HepG2 (cell line): ENCODE results near the gene ETFA. TPM values are rescaled to one million over a fixed set of nuclear protein-coding genes. Genes with fewer than 3 reads are reported as not detected.

ENCODE experiments used
- ATAC-seq: fragments of 200-7000 bp; cut with Tn5 transposase; 3 replicates; pipeline ENCODE4 v1.9.1; 2020; ENCODE audit warnings: mild to moderate bottlenecking, moderate library complexity
- BruUV-seq: library from RNA; stranded (reverse); fragments of 400-500 nt; replicated peaks from 2 replicates; lab custom pipeline; 2021; lab: Mats Ljungman, UMichigan
- CTCF ChIA-PET: fragments of 300-600 bp; formaldehyde crosslinking; extraction: SDS; loops from one replicate; lab custom pipeline; 2021; ENCODE audit warnings: low total read pairs, inconsistent platforms, low intra/inter-chr PET ratio; lab: Yijun Ruan, JAX
- POLR2A ChIA-PET: fragments of 350-600 bp; sonication (Branson Sonifier 250); formaldehyde crosslinking; loops from one replicate; lab custom pipeline; 2020; ENCODE audit warnings: antibody characterized with exemption, inconsistent platforms; lab: Yijun Ruan, JAX
- DNase-seq: peaks from one replicate; pipeline ENCODE4 v3.0.0-alpha.2; 2015; ENCODE audit warnings: low spot score
- FAIRE-seq: peaks from 3 replicates; lab custom pipeline; 2011; peaks lifted over from hg19 to GRCh38; lab: Jason Lieb, UNC
- H2AFZ ChIP-seq: one replicate; pipeline ENCODE4 v1.6.1; 2011; ENCODE audit warnings: low read length, inconsistent platforms
- H3K27ac ChIP-seq: fragments of 300-600 bp; 3 replicates; pipeline ENCODE4 v1.8.0; 2011; ENCODE audit warnings: mixed run types, mild to moderate bottlenecking, mixed read lengths, low read length, inconsistent platforms; ENCODE audit not compliant: insufficient read depth; ENCODE audit errors: extremely low read length
- H3K27me3 ChIP-seq, 2 experiments: fragments of 200-600 bp in 1 of 2; 2 replicates in 1 of 2; 3 replicates in 1 of 2; pipeline versions ENCODE4 v1.6.0 to v1.8.0; 2011; ENCODE audit warnings: low read length in 2 of 2, mild to moderate bottlenecking in 2 of 2, moderate library complexity in 2 of 2, inconsistent platforms in 1 of 2; ENCODE audit not compliant: insufficient read depth in 2 of 2, control insufficient read depth in 1 of 2
- H3K36me3 ChIP-seq, 2 experiments: fragments of 200-600 bp in 1 of 2; replicated peaks in 1 of 2; 2 replicates in 1 of 2; 3 replicates in 1 of 2; pipeline versions ENCODE4 v1.5.1 to v1.8.0; 2011; ENCODE audit warnings: low read length in 2 of 2, inconsistent platforms in 1 of 2; ENCODE audit not compliant: insufficient read depth in 2 of 2, control insufficient read depth in 1 of 2
- H3K4me1 ChIP-seq: 2 replicates; pipeline ENCODE4 v1.5.1; 2012; ENCODE audit warnings: low read length, inconsistent platforms; ENCODE audit not compliant: insufficient read depth
- H3K4me2 ChIP-seq: 2 replicates; pipeline ENCODE4 v1.6.0; 2011; ENCODE audit warnings: low read depth, low read length, inconsistent platforms
- H3K4me3 ChIP-seq, 3 experiments: fragments of 200-600 bp in 1 of 3; sonication (generic), shearing (Covaris generic) in 1 of 3; replicated peaks in 1 of 3; 2 replicates each; pipeline ENCODE4 v1.5.1; 2011 to 2016; ENCODE audit warnings: low read length in 3 of 3, inconsistent platforms in 2 of 3, low read depth in 2 of 3, mild to moderate bottlenecking in 2 of 3, control low read depth in 1 of 3, mixed read lengths in 1 of 3; ENCODE audit not compliant: insufficient read depth in 1 of 3
- H3K79me2 ChIP-seq: one replicate; pipeline ENCODE4 v1.6.1; 2011; ENCODE audit warnings: low read length, inconsistent platforms; ENCODE audit not compliant: insufficient read depth
- H3K9ac ChIP-seq: 2 replicates; pipeline ENCODE4 v1.6.0; 2011; ENCODE audit warnings: mild to moderate bottlenecking, low read depth, low read length, inconsistent platforms; ENCODE audit not compliant: insufficient read depth
- H3K9me3 ChIP-seq: 2 replicates; pipeline ENCODE4 v1.5.1; 2012; ENCODE audit warnings: mild to moderate bottlenecking, low read length
- H4K20me1 ChIP-seq: 2 replicates; pipeline ENCODE4 v1.6.0; 2011; ENCODE audit warnings: inconsistent platforms, mild to moderate bottlenecking, low read length, moderate library complexity; ENCODE audit not compliant: insufficient read depth
- PHF5A ChIP-seq: IDR thresholded peaks from one replicate; pipeline ENCODE4 v1.6.1; 2018; ENCODE audit warnings: low read depth, missing genetic modification reagents; ENCODE audit not compliant: unreplicated experiment
- WGBS: methylation state at CpG from one replicate; pipeline ENCODE4 v1.1.6; 2017; ENCODE audit warnings: low lambda C conversion rate; 5-methylcytosine and 5-hydroxymethylcytosine counted together
- in situ Hi-C: cut with HindIII; loops from 2 replicates; pipeline ENCODE4 v1.10.0; 2017; ENCODE audit warnings: low pct_unique_long_range_greater_than_20kb; ENCODE audit not compliant: extremely low pct_ligation_motif_present
- intact Hi-C: fragments of 100-400 bp; cut with micrococcal nuclease; formaldehyde crosslinking; loops from one replicate; pipeline ENCODE4 v1.10.0; 2022; ENCODE audit not compliant: unreplicated experiment
- polyA plus RNA-seq, 8 experiments: library from polyadenylated mRNA; depleted of rRNA in 3 of 8; stranded (reverse) in 7 of 8; unstranded in 1 of 8; fragments of >200 nt; fragmentation: Illumina TruSeq in 4 of 8; extraction: Trizol in 4 of 8; gene quantifications; 2 replicates each; pipeline versions ENCODE4 v1.2.1 to v1.2.3, GENCODE V29; 2011 to 2016; ENCODE audit warnings: low read depth in 4 of 8, missing spikeins in 1 of 8, mixed read lengths in 1 of 8; ENCODE audit not compliant: insufficient read depth in 1 of 8
- total RNA-seq, 5 experiments: library from RNA; depleted of rRNA; stranded (reverse); fragments of >200 nt; fragmentation: Illumina TruSeq; extraction: Trizol; gene quantifications; 2 replicates each; pipeline ENCODE4 v1.2.3, GENCODE V29; 2016; ENCODE audit warnings: low read depth in 1 of 5
- TF ChIP-seq, protein P1 (sequence below): sonication (generic); formaldehyde crosslinking; IDR thresholded peaks from 2 replicates; pipeline ENCODE4 v1.4.0; 2020; ENCODE audit warnings: missing genetic modification reagents
- TF ChIP-seq, protein P2 (sequence below): sonication (generic); formaldehyde crosslinking; IDR thresholded peaks from 2 replicates; pipeline ENCODE4 v1.4.0; 2020; ENCODE audit warnings: missing genetic modification reagents

ETFA gene
- total and polyA plus RNA-seq, 2 of the 13 experiments (the other 11 are each of a cell fraction or from before 2014, with no cell fraction given): 291 to 396 TPM

GRCh38 chr15:76168237-76168984 is 142.9 kb downstream of the ETFA start:
- Histone ChIP-seq H3K9me3 (no peaks in the 10 kb centered on the region), H3K27me3 (peaks cover 1 to 38% of the 10 kb centered on the region in 2 experiments; a peak in 4 of 5 replicates), H2AFZ (no peak overlapping the region), H3K27ac (no peak overlapping the region), H3K4me2 (peak overlapping the region; percentile 61), H4K20me1 (no peaks in the 10 kb centered on the region), H3K36me3 (no peaks in the 10 kb centered on the region), H3K79me2 (no peaks in the 10 kb centered on the region), H3K4me3 (no peak overlapping the region; a peak in 1 of 6 replicates), H3K9ac (no peak overlapping the region), H3K4me1 (peaks cover 21% of the 10 kb centered on the region)
- FAIRE-seq (no peak), ATAC-seq (no peak), DNase-seq (no peak)
- BruUV-seq: no TSS peak
- intact Hi-C loops (no loop called here), in situ Hi-C loops (no loop called here)
- ChIA-PET POLR2A (no interaction called here), CTCF (no interaction called here)
- no peak for TF ChIP-seq PHF5A (CRISPR knock-in tag)
- TF ChIP-seq, protein P1, sequence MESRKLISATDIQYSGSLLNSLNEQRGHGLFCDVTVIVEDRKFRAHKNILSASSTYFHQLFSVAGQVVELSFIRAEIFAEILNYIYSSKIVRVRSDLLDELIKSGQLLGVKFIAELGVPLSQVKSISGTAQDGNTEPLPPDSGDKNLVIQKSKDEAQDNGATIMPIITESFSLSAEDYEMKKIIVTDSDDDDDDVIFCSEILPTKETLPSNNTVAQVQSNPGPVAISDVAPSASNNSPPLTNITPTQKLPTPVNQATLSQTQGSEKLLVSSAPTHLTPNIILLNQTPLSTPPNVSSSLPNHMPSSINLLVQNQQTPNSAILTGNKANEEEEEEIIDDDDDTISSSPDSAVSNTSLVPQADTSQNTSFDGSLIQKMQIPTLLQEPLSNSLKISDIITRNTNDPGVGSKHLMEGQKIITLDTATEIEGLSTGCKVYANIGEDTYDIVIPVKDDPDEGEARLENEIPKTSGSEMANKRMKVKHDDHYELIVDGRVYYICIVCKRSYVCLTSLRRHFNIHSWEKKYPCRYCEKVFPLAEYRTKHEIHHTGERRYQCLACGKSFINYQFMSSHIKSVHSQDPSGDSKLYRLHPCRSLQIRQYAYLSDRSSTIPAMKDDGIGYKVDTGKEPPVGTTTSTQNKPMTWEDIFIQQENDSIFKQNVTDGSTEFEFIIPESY (CRISPR knock-in tag): peak; percentile 41; the same call in 1 of the 2 replicates
- TF ChIP-seq, protein P2, sequence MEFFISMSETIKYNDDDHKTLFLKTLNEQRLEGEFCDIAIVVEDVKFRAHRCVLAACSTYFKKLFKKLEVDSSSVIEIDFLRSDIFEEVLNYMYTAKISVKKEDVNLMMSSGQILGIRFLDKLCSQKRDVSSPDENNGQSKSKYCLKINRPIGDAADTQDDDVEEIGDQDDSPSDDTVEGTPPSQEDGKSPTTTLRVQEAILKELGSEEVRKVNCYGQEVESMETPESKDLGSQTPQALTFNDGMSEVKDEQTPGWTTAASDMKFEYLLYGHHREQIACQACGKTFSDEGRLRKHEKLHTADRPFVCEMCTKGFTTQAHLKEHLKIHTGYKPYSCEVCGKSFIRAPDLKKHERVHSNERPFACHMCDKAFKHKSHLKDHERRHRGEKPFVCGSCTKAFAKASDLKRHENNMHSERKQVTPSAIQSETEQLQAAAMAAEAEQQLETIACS (CRISPR knock-in tag): no peak
- WGBS: 56% methylated on average over 14 of the region's 14 CpGs
